Measurements from ENCODE around the gene PPARGC1A. TPM values are rescaled to one million over a fixed set of nuclear protein-coding genes. Genes with fewer than 3 reads are reported as not detected.

The PPARGC1A gene
- total and polyA plus RNA-seq, 8 donors: 3.8 to 9.2 (median 5.1) TPM

- TF ChIP-seq CTCF (IDR thresholded peaks at IDR 0.05): no peak
- Histone ChIP-seq H3K9me3 (no peaks in the 10 kb centered on the region), H3K4me1 (peaks cover 0 to 8% of the 10 kb centered on the region in 2 donors), H3K36me3 (no peaks in the 10 kb centered on the region), H3K4me3 (no peak overlapping the region), H3K27ac (no peak overlapping the region), H3K27me3 (no peaks in the 10 kb centered on the region)
- intact Hi-C loops (cut with DNase I): no loop called here
- no peak for DNase-seq
- ATAC-seq: no peak
These were observed 11.5 kb downstream of the PPARGC1A start for GRCh38 chr4:23878246-23878891.

GRCh38 chr4:23877758-23878229, 12.1 kb downstream of the PPARGC1A start:
- H3K4me3 ChIP-seq: no peak overlapping the region
- peak; percentile 47 for ATAC-seq
- no peaks in the 10 kb centered on the region for H3K27me3 ChIP-seq
- TF ChIP-seq CTCF (IDR thresholded peaks at IDR 0.05): no peak
- no peaks in the 10 kb centered on the region for H3K9me3 ChIP-seq
- no peak for DNase-seq
- H3K4me1 ChIP-seq: peaks cover 0 to 8% of the 10 kb centered on the region in 2 donors
- H3K36me3 ChIP-seq: no peaks in the 10 kb centered on the region
- intact Hi-C loops (cut with DNase I): no loop called here
- H3K27ac ChIP-seq: no peak overlapping the region

GRCh38 chr4:23876418-23877089, 13.3 kb downstream of the PPARGC1A start:
- ATAC-seq (no peak), DNase-seq (no peak)
- Histone ChIP-seq H3K4me1 (peaks cover 0 to 8% of the 10 kb centered on the region in 2 donors), H3K9me3 (no peaks in the 10 kb centered on the region), H3K27me3 (no peaks in the 10 kb centered on the region), H3K27ac (no peak overlapping the region), H3K4me3 (no peak overlapping the region), H3K36me3 (no peaks in the 10 kb centered on the region)
- intact Hi-C loops (cut with DNase I): no loop called here
- TF ChIP-seq CTCF (IDR thresholded peaks at IDR 0.05): no peak

GRCh38 chr4:23875317-23875716, 14.5 kb downstream of the PPARGC1A start:
- intact Hi-C loops (cut with DNase I): no loop called here

More at GRCh38 chr4:23875317-23875716, 14.5 kb downstream of the PPARGC1A start:
- no peak overlapping the region for H3K4me3 ChIP-seq
- ATAC-seq: no peak
- H3K9me3 ChIP-seq: no peaks in the 10 kb centered on the region
- no peaks in the 10 kb centered on the region for H3K4me1 ChIP-seq
- H3K27me3 ChIP-seq: no peaks in the 10 kb centered on the region
- DNase-seq: no peak
- no peak overlapping the region for H3K27ac ChIP-seq
- H3K36me3 ChIP-seq: no peaks in the 10 kb centered on the region
- TF ChIP-seq CTCF (IDR thresholded peaks at IDR 0.05): no peak
